Small intestine (tissue), 7 donors: ENCODE results near the gene ARRDC3. TPM values are rescaled to one million over a fixed set of nuclear protein-coding genes. Genes with fewer than 3 reads are reported as not detected.
"Not testable (repeated sequence)": the region's sequence is repeated elsewhere in the genome, so short reads cannot be mapped to it uniquely, and the experiment has no call there.

Experiments
- DNase-seq, 2 donors: peaks; one replicate each; pipeline versions ENCODE4 v3.0.0 to v3.0.0-alpha.2; 2013
- FAIRE-seq: peaks from 2 replicates; lab custom pipeline; 2012; peaks lifted over from hg19 to GRCh38; lab: Jason Lieb, UNC
- H3K27ac ChIP-seq, 3 donors: one replicate each; pipeline ENCODE4 v1.5.1; 2013; ENCODE audit warnings: low read length in 2 of 3, mild to moderate bottlenecking in 2 of 3, control low read depth in 1 of 3, inconsistent platforms in 1 of 3, low read depth in 1 of 3, moderate library complexity in 1 of 3
- H3K27me3 ChIP-seq, 3 donors: one replicate each; pipeline ENCODE4 v1.6.1; 2013; ENCODE audit warnings: low read length in 3 of 3, inconsistent platforms in 1 of 3; ENCODE audit not compliant: control insufficient read depth in 3 of 3, insufficient read depth in 3 of 3
- H3K36me3 ChIP-seq, 3 donors: one replicate each; pipeline ENCODE4 v1.6.1; 2013; ENCODE audit warnings: low read length in 3 of 3, inconsistent platforms in 1 of 3, low read depth in 1 of 3, mild to moderate bottlenecking in 1 of 3, moderate library complexity in 1 of 3; ENCODE audit not compliant: control insufficient read depth in 3 of 3, insufficient read depth in 2 of 3
- H3K4me1 ChIP-seq, 3 donors: one replicate each; pipeline ENCODE4 v1.6.1; 2013; ENCODE audit warnings: low read length in 2 of 3, inconsistent platforms in 1 of 3, low read depth in 1 of 3, mild to moderate bottlenecking in 1 of 3, moderate library complexity in 1 of 3; ENCODE audit not compliant: control insufficient read depth in 3 of 3, insufficient read depth in 2 of 3
- H3K4me3 ChIP-seq, 3 donors: one replicate each; pipeline ENCODE4 v1.5.1; 2013; ENCODE audit warnings: low read length in 3 of 3, control low read depth in 1 of 3, inconsistent platforms in 1 of 3, low read depth in 1 of 3, mild to moderate bottlenecking in 1 of 3, moderate library complexity in 1 of 3
- H3K9me3 ChIP-seq, 2 donors: one replicate each; pipeline ENCODE4 v1.6.1; 2013; ENCODE audit warnings: low read depth in 1 of 2, low read length in 1 of 2; ENCODE audit not compliant: control insufficient read depth in 2 of 2, insufficient read depth in 1 of 2
- WGBS, 3 donors: extraction: QIAGEN DNeasy Blood & Tissue Kit; methylation state at CpG; one replicate each; pipeline ENCODE4 v1.1.7; 2013; 5-methylcytosine and 5-hydroxymethylcytosine counted together
- polyA plus RNA-seq, 4 donors: library from polyadenylated mRNA; stranded (reverse) in 3 of 4; unstranded in 1 of 4; fragments of 200-250 nt in 3 of 4; fragments of 120-200 nt in 1 of 4; gene quantifications; one replicate each; pipeline versions ENCODE4 v1.2.1 to v1.2.3, GENCODE V29; 2013
- donor health status: healthy with polysubstance abuse.
- donor health status: control.
- donor health status: control.
- donor health status: Bipolar disorder and iron deficiency.
- donor health status: healthy.

Gene ARRDC3
- polyA plus RNA-seq, 4 donors: 1.8 to 36.5 (median 7.5) TPM

GRCh38 chr5:91343916-91344315 lies 39.2 kb downstream of the ARRDC3 start:
- no peaks in the 10 kb centered on the region for H3K4me1 ChIP-seq
- H3K27ac ChIP-seq: no peak overlapping the region
- H3K36me3 ChIP-seq: no peaks in the 10 kb centered on the region
- DNase-seq (no peak), FAIRE-seq (no peak)
- H3K4me3 ChIP-seq: no peak overlapping the region
- peaks cover 0 to 2% of the 10 kb centered on the region in 2 donors for H3K9me3 ChIP-seq
- no peaks in the 10 kb centered on the region for H3K27me3 ChIP-seq
- 60 to 84% (median 73%) methylated on average over 2 of the region's 2 CpGs for WGBS, 3 donors

- not testable (repeated sequence) for H3K27ac ChIP-seq, H3K4me3 ChIP-seq, H3K27me3 ChIP-seq, H3K9me3 ChIP-seq, FAIRE-seq, H3K36me3 ChIP-seq, DNase-seq, H3K4me1 ChIP-seq
- WGBS, 3 donors: 95 to 97% (median 96%) methylated on average over 23 to 29 of the region's 29 CpGs
Observed at GRCh38 chr5:91342931-91343330, 40.2 kb downstream of the ARRDC3 start.

- no peaks in the 10 kb centered on the region for H3K4me1 ChIP-seq
- H3K36me3 ChIP-seq: no peaks in the 10 kb centered on the region
- no peak overlapping the region for H3K27ac ChIP-seq
- WGBS, 3 donors: 81 to 100% (median 99%) methylated on average over 3 of the region's 3 CpGs
- no peaks in the 10 kb centered on the region for H3K27me3 ChIP-seq
- no peak overlapping the region for H3K4me3 ChIP-seq
- FAIRE-seq: no peak
- H3K9me3 ChIP-seq: no peaks in the 10 kb centered on the region
- DNase-seq: no peak
Observed at GRCh38 chr5:91341154-91341553, 42.0 kb downstream of the ARRDC3 start.

GRCh38 chr5:91340532-91340931 lies 42.6 kb downstream of the ARRDC3 start:
- Histone ChIP-seq H3K27ac (no peak overlapping the region), H3K4me1 (no peaks in the 10 kb centered on the region), H3K4me3 (no peak overlapping the region), H3K36me3 (no peaks in the 10 kb centered on the region), H3K9me3 (no peaks in the 10 kb centered on the region), H3K27me3 (no peaks in the 10 kb centered on the region)
- DNase-seq: no peak
- WGBS, 3 donors: 91 to 93% (median 91%) methylated on average over 3 of the region's 3 CpGs
- no peak for FAIRE-seq

- H3K27me3 ChIP-seq: no peaks in the 10 kb centered on the region
- FAIRE-seq: no peak
- H3K4me3 ChIP-seq: no peak overlapping the region
- no peaks in the 10 kb centered on the region for H3K36me3 ChIP-seq
- 77 to 82% (median 79%) methylated on average over 3 of the region's 3 CpGs for WGBS, 3 donors
- DNase-seq: no peak
- H3K9me3 ChIP-seq: no peaks in the 10 kb centered on the region
- H3K4me1 ChIP-seq: no peaks in the 10 kb centered on the region
- H3K27ac ChIP-seq: no peak overlapping the region
Observed at GRCh38 chr5:91339063-91339705, 43.9 kb downstream of the ARRDC3 start.

- DNase-seq: no peak
Observed at GRCh38 chr5:91332267-91333045, 50.7 kb downstream of the ARRDC3 start.

GRCh38 chr5:91331705-91332104 lies 51.4 kb downstream of the ARRDC3 start:
- H3K4me3 ChIP-seq: no peak overlapping the region
- H3K27me3 ChIP-seq: no peaks in the 10 kb centered on the region
- DNase-seq (no peak), FAIRE-seq (no peak)
- 73 to 96% (median 82%) methylated on average over 1 of the region's 1 CpG for WGBS, 3 donors
- H3K4me1 ChIP-seq: no peaks in the 10 kb centered on the region
- no peak overlapping the region for H3K27ac ChIP-seq
- no peaks in the 10 kb centered on the region for H3K9me3 ChIP-seq
- H3K36me3 ChIP-seq: no peaks in the 10 kb centered on the region

More at GRCh38 chr5:91332267-91333045, 50.7 kb downstream of the ARRDC3 start:
- no peaks in the 10 kb centered on the region for H3K27me3 ChIP-seq
- H3K9me3 ChIP-seq: no peaks in the 10 kb centered on the region
- no peak overlapping the region for H3K27ac ChIP-seq
- no peak for FAIRE-seq
- H3K4me1 ChIP-seq: no peaks in the 10 kb centered on the region
- 43 to 63% (median 51%) methylated on average over 8 of the region's 8 CpGs for WGBS, 3 donors
- no peak overlapping the region for H3K4me3 ChIP-seq
- no peaks in the 10 kb centered on the region for H3K36me3 ChIP-seq

GRCh38 chr5:91329283-91329682 lies 53.8 kb downstream of the ARRDC3 start:
- no peaks in the 10 kb centered on the region for H3K4me1 ChIP-seq
- no peak overlapping the region for H3K27ac ChIP-seq
- no peak for FAIRE-seq
- H3K9me3 ChIP-seq: no peaks in the 10 kb centered on the region
- no peaks in the 10 kb centered on the region for H3K27me3 ChIP-seq
- no peak overlapping the region for H3K4me3 ChIP-seq
- no peaks in the 10 kb centered on the region for H3K36me3 ChIP-seq
- WGBS, 3 donors: 68 to 71% (median 71%) methylated on average over 1 of the region's 1 CpG
- DNase-seq: no peak
